Testis (tissue), 3 donors: ENCODE data around the gene MSI2. TPM values are rescaled to one million over a fixed set of nuclear protein-coding genes. Genes with fewer than 3 reads are reported as not detected.

ENCODE experiments used
- DNase-seq: peaks from one replicate; pipeline ENCODE4 v3.0.0-alpha.2; 2019
- H3K27ac ChIP-seq, 2 donors: fragments of 200-600 bp; sonication (generic); one replicate each; pipeline ENCODE4 v1.5.1; 2019
- H3K27me3 ChIP-seq: fragments of 200-600 bp; sonication (generic); one replicate; pipeline ENCODE4 v1.5.1; 2019
- H3K36me3 ChIP-seq: fragments of 200-600 bp; sonication (generic); one replicate; pipeline ENCODE4 v1.5.1; 2017; ENCODE audit warnings: low read depth; ENCODE audit errors: missing control alignments
- H3K4me1 ChIP-seq: fragments of 200-600 bp; sonication (generic); one replicate; pipeline ENCODE4 v1.5.1; 2019
- H3K4me3 ChIP-seq, 2 donors: fragments of 200-600 bp; sonication (generic); one replicate each; pipeline ENCODE4 v1.5.1; 2017 to 2019
- H3K9me3 ChIP-seq: fragments of 200-600 bp; sonication (generic); one replicate; pipeline ENCODE4 v1.5.1; 2017
- POLR2A ChIP-seq: fragments of 450-650 bp; IDR thresholded peaks from one replicate; pipeline ENCODE4 v1.6.1; 2017; ENCODE audit warnings: antibody characterized with exemption, mild to moderate bottlenecking, moderate library complexity
- WGBS, 2 donors: methylation state at CpG; one replicate each; pipeline ENCODE4 v1.1.5; 2018; 5-methylcytosine and 5-hydroxymethylcytosine counted together
- intact Hi-C: fragments of 100-400 bp; cut with DNase I; formaldehyde crosslinking; loops from one replicate; pipeline ENCODE4 v1.15.1; 2023; ENCODE audit warnings: low total_unique reads
- polyA plus RNA-seq: library from polyadenylated mRNA; stranded (reverse); fragments of 350-450 nt; fragmentation: Illumina TruSeq; extraction: RNeasy Lipid Tissue Mini Kit (QIAGEN cat#74804); gene quantifications from one replicate; pipeline ENCODE4 v1.2.3, GENCODE V29; 2014; ENCODE audit warnings: low read depth, low replicate concordance; ENCODE audit not compliant: insufficient read depth
- total RNA-seq, 2 donors: library from RNA; depleted of rRNA; stranded (reverse); fragments of >200 nt; gene quantifications; one replicate each; pipeline ENCODE4 v1.2.3, GENCODE V29; 2016
- TF ChIP-seq, protein P1 (sequence below), 3 experiments: fragments of 450-650 bp in 2 of 3; fragments of 200-600 bp in 1 of 3; sonication (generic) in 1 of 3; IDR thresholded peaks; one replicate each; pipeline ENCODE4 v1.5.1; 2016 to 2019; ENCODE audit warnings: antibody characterized with exemption in 3 of 3, mild to moderate bottlenecking in 2 of 3, moderate library complexity in 1 of 3

Gene MSI2
- total and polyA plus RNA-seq, 3 donors from 2014 or later = 46.5 to 106 (median 76.6) TPM

DNA sequence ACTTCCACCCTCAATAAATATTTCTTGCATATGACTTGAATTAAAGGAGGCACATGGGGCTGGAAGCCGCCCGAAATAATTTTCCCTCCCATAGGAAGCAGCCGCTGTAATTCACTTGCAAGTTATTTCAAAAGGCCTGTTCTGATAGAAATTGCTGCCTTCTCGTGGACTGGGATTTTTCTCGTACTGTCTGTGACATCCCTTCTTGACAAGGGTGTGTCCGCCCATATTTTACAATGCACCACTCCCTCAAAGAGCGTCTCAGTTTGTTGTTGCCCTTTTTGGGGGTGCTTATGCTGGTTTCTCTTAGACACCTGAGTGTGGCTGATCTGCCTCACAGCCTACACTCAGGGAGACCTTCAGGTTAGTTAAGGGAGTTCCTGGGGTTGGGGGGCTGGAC is 160.0 kb downstream of the MSI2 start:
- DNase-seq = no peak
- intact Hi-C loops = no loop called here
- H3K4me1 ChIP-seq = peaks cover 10% of the 10 kb centered on the region
- H3K27ac ChIP-seq = no peak overlapping the region
- 94 to 97% methylated on average over 7 of the region's 7 CpGs for WGBS, 2 donors
- H3K9me3 ChIP-seq = no peaks in the 10 kb centered on the region
- no peaks in the 10 kb centered on the region for H3K36me3 ChIP-seq
- H3K4me3 ChIP-seq = no peak overlapping the region
- no peak for TF ChIP-seq POLR2A
- TF ChIP-seq, protein P1, sequence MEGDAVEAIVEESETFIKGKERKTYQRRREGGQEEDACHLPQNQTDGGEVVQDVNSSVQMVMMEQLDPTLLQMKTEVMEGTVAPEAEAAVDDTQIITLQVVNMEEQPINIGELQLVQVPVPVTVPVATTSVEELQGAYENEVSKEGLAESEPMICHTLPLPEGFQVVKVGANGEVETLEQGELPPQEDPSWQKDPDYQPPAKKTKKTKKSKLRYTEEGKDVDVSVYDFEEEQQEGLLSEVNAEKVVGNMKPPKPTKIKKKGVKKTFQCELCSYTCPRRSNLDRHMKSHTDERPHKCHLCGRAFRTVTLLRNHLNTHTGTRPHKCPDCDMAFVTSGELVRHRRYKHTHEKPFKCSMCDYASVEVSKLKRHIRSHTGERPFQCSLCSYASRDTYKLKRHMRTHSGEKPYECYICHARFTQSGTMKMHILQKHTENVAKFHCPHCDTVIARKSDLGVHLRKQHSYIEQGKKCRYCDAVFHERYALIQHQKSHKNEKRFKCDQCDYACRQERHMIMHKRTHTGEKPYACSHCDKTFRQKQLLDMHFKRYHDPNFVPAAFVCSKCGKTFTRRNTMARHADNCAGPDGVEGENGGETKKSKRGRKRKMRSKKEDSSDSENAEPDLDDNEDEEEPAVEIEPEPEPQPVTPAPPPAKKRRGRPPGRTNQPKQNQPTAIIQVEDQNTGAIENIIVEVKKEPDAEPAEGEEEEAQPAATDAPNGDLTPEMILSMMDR (IDR thresholded peaks at IDR 0.05) = no peak
- H3K27me3 ChIP-seq = no peaks in the 10 kb centered on the region

DNA sequence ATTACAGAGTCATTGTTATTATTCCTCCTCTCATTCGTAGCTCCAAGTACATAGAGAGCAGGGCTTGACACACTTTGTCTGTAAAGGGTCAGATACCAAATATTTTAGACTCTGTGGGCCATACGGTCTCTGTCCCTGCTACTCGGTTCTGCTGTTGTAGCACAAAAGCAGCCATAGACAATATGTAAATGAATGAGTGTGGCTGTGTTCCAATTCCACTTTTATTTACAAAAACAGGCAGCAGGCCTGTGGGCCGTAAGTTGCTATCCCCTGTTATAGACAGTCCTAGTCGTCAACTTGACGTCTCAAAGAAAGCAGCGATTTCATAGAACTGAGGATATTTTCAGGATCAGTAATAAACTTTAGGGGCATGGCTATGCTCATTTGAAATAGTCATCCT is 161.6 kb downstream of the MSI2 start:
- Histone ChIP-seq H3K27me3 (no peaks in the 10 kb centered on the region), H3K4me1 (peaks cover 10% of the 10 kb centered on the region), H3K4me3 (no peak overlapping the region), H3K36me3 (no peaks in the 10 kb centered on the region), H3K9me3 (no peaks in the 10 kb centered on the region), H3K27ac (no peak overlapping the region)
- TF ChIP-seq POLR2A = no peak
- TF ChIP-seq, protein P1 (IDR thresholded peaks at IDR 0.05) = no peak
- intact Hi-C loops = no loop called here
- 76 to 82% methylated on average over 7 of the region's 7 CpGs for WGBS, 2 donors
- no peak for DNase-seq

DNA sequence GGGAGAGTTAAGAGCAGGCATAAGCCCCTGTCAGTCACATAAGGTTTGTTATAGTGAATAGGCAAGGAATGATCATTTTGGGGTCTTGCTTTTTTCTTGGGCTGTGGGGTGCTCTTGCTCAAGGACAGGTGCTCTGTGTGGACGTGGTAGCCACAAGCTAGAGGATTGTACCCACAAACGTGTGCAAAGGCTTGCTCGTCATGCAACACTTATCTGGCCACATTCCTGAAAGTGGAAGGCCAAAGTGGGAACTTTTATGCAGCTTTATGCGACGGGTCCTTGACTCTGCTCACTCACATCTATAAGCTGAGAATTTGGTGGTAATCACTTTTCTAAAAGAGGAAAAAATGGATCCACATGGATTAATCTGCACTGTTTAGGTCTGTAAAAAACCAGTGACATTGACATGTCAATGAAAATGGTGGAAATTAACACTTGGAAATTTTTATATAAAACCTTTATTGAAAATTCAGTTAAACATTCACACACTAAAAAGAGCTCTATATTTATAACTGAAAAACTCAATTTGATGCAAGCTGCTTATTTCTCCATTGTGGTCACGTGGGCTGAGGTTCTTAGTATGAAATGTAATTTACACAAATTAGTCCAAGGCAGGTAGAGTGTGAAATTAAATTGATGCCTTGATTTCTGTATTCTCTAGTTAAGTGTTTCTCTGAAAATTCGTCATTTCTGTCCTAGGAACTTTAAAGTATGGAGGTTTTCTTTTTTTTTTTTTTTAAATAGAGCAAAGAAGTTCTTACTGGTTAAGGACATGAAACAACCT is 162.3 kb downstream of the MSI2 start:
- intact Hi-C loops = no loop called here
- no peaks in the 10 kb centered on the region for H3K36me3 ChIP-seq
- H3K27me3 ChIP-seq = no peaks in the 10 kb centered on the region
- no peak for DNase-seq
- peaks cover 10% of the 10 kb centered on the region for H3K4me1 ChIP-seq
- no peak for TF ChIP-seq POLR2A
- TF ChIP-seq, protein P1 (IDR thresholded peaks at IDR 0.05) = no peak
- no peak overlapping the region for H3K27ac ChIP-seq
- no peaks in the 10 kb centered on the region for H3K9me3 ChIP-seq
- WGBS, 2 donors = 67 to 80% methylated on average over 7 of the region's 7 CpGs
- H3K4me3 ChIP-seq = no peak overlapping the region

DNA sequence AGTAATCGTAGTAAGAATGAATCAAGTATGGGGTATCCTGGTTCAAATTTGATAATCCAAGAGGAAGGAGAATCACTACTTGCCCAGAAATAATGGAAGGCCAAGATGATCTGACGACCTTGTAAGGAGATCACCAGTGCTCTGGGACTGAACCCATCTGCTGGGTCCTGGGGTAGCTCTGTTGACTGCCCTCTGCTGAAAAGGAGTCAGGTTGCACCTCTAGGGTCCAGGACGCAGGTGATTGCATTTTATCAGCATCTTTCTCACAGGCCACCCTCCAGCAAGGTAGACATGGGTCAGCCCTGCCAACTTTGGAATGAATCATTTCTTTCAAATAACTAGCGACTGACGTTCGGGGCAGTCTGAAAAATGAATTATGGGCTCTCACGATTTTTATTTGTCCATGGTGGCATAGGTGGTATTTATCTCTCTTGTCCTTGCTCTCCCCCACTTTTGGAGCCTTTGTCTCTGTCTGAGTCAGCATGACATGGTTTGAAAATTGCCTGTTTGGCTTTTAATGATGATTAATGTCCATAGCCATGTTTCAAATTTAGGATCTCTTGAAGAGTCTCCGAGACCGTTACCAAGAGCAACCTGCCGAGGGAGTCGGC is 163.7 kb downstream of the MSI2 start:
- H3K27me3 ChIP-seq = no peaks in the 10 kb centered on the region
- H3K4me3 ChIP-seq = no peak overlapping the region
- H3K36me3 ChIP-seq = no peaks in the 10 kb centered on the region
- no peak overlapping the region for H3K27ac ChIP-seq
- 88 to 92% methylated on average over 11 of the region's 11 CpGs for WGBS, 2 donors
- no peaks in the 10 kb centered on the region for H3K9me3 ChIP-seq
- intact Hi-C loops = no loop called here
- peaks cover 10% of the 10 kb centered on the region for H3K4me1 ChIP-seq
- TF ChIP-seq, protein P1 (IDR thresholded peaks at IDR 0.05) = no peak
- TF ChIP-seq POLR2A = no peak
- DNase-seq = no peak
